ENCODE measurements around the gene HAPSTR1. TPM values are rescaled to one million over a fixed set of nuclear protein-coding genes. Genes with fewer than 3 reads are reported as not detected.
"Not testable (repeated sequence)": the region's sequence is repeated elsewhere in the genome, so short reads cannot be mapped to it uniquely, and the experiment has no call there.

The HAPSTR1 gene
- total RNA-seq, 1 donor from 2014 or later = 80.1 TPM

DNA sequence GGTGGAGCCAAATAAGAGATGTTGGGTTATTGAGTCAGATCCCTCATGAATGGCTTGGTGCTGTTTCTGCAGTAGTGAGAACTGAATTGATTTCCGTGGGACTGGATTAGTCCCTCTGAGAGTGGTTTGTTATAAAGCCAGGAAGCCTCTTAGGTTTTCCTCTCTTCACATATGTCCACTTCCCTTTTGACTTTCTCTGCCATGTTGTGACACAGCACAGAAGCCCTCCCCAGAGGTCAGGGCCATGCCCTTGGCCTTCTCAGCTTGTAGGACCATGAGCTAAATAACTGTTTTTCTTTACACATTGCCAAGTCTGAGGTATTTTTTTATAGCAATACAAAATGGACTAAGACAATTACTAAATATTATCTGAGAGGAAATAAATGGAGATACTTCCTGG is 10.3 kb upstream of the HAPSTR1 start:
- Mint-ChIP-seq H3K36me3 (ENCODE audit: low read depth) (peaks cover 2% of the 10 kb centered on the region), H3K27ac (ENCODE audit: unreplicated experiment) (no peak overlapping the region), H3K4me3 (no peak overlapping the region), H3K27me3 (ENCODE audit: low read depth) (no peaks in the 10 kb centered on the region), H3K9me3 (peaks cover 11% of the 10 kb centered on the region), H3K4me1 (no peaks in the 10 kb centered on the region)
- TF ChIP-seq, protein P1, sequence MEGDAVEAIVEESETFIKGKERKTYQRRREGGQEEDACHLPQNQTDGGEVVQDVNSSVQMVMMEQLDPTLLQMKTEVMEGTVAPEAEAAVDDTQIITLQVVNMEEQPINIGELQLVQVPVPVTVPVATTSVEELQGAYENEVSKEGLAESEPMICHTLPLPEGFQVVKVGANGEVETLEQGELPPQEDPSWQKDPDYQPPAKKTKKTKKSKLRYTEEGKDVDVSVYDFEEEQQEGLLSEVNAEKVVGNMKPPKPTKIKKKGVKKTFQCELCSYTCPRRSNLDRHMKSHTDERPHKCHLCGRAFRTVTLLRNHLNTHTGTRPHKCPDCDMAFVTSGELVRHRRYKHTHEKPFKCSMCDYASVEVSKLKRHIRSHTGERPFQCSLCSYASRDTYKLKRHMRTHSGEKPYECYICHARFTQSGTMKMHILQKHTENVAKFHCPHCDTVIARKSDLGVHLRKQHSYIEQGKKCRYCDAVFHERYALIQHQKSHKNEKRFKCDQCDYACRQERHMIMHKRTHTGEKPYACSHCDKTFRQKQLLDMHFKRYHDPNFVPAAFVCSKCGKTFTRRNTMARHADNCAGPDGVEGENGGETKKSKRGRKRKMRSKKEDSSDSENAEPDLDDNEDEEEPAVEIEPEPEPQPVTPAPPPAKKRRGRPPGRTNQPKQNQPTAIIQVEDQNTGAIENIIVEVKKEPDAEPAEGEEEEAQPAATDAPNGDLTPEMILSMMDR (conservative IDR thresholded peaks at IDR 0.05) = no peak
- no peak for DNase-seq (ENCODE audit: low read depth, low spot score)

DNA sequence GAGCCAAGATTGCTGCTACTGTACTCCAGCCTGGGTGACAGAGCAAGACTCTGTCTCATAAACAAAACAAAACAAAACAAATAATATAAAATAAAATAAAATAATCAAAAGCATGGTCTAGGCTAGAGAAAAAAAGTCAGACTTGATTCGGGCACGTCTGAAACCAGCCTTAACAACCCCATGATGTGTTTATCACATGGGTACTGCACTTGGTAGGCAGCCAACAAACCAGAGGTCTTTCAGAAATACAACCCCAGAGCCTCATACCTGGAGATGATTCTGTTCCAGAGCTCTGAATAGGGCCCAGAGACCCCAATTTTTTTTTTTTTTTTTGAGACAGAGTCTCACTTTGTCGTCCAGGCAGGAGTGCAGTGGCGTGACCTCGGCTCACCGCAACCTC is 9.6 kb upstream of the HAPSTR1 start:
- H3K4me3 Mint-ChIP-seq = no peak overlapping the region
- DNase-seq (ENCODE audit: low read depth, low spot score) = no peak
- no peak overlapping the region for H3K27ac Mint-ChIP-seq (ENCODE audit: unreplicated experiment)
- TF ChIP-seq, protein P1 (conservative IDR thresholded peaks at IDR 0.05) = no peak
- H3K36me3 Mint-ChIP-seq (ENCODE audit: low read depth) = peaks cover 2% of the 10 kb centered on the region
- no peaks in the 10 kb centered on the region for H3K27me3 Mint-ChIP-seq (ENCODE audit: low read depth)
- H3K4me1 Mint-ChIP-seq = no peaks in the 10 kb centered on the region
- peaks cover 11% of the 10 kb centered on the region for H3K9me3 Mint-ChIP-seq

DNA sequence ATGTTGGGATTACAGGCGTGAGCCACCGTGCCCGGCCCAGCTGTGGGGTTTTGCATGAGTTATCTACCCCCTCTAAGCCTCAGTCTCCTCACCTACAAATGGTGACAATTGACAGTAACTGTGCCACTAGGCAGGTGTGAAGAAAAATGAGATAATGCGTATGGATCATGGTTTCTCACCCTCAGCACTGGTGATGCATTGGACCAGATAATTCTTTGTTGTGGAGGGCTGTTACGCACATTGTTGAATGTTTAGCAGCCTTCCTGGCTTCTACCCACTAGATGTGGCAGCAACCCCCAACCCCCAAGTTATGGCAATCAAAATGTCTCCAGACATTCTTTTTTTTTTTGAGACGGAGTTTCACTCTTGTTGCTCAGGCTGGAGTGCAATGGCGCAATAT is 9.0 kb upstream of the HAPSTR1 start:
- no peak overlapping the region for H3K4me3 Mint-ChIP-seq
- H3K27me3 Mint-ChIP-seq (ENCODE audit: low read depth) = no peaks in the 10 kb centered on the region
- H3K36me3 Mint-ChIP-seq (ENCODE audit: low read depth) = peaks cover 2% of the 10 kb centered on the region
- no peaks in the 10 kb centered on the region for H3K4me1 Mint-ChIP-seq
- TF ChIP-seq, protein P1 (conservative IDR thresholded peaks at IDR 0.05) = no peak
- no peak overlapping the region for H3K27ac Mint-ChIP-seq (ENCODE audit: unreplicated experiment)
- peaks cover 11% of the 10 kb centered on the region for H3K9me3 Mint-ChIP-seq
- no peak for DNase-seq (ENCODE audit: low read depth, low spot score)

DNA sequence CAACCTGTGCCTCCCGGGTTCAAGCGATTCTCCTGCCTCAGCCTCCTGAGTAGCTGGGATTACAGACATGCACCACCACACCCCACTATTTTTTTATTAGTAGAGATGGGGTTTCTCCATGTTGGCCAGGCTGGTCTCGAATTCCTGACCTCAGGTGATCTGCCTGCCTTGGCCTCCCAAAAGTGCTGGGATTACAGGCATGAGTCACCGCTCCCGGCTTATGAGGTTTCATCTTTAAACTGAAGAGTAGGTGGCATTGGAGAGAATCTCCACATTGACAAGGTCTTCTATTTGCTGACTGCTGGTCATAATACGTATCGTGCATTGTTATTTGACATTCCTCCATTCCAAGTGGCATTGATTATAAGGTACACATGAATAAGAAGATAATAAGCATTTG is 3.7 kb upstream of the HAPSTR1 start:
- H3K36me3 Mint-ChIP-seq (ENCODE audit: low read depth); H3K27me3 Mint-ChIP-seq (ENCODE audit: low read depth); DNase-seq (ENCODE audit: low read depth, low spot score); H3K27ac Mint-ChIP-seq (ENCODE audit: unreplicated experiment); H3K9me3 Mint-ChIP-seq: not testable (repeated sequence)
- Mint-ChIP-seq H3K4me3 (peak overlapping the region; percentile 54), H3K4me1 (peaks cover 11% of the 10 kb centered on the region)

DNA sequence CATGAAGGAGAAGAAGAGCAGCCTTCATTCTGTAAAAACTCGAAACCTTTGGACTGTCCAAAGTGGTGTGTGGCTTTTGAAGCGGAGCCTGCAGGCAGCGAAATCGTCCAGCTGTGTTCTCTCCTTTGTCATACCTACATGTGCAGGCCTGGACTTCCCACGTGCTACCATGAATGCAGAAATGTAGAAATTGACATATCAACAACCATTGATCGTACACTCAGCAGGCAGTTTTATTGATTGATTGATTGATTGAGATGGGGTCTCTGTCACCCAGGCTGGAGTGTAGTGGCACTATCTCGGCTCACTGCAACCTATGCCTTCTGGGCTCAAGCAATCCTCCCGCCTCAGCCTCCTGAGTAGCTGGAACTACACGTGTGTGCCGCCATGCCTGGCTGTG is 2.6 kb upstream of the HAPSTR1 start:
- H3K4me3 Mint-ChIP-seq = peak overlapping the region; percentile 63
- H3K4me1 Mint-ChIP-seq = peaks cover 19% of the 10 kb centered on the region
- no peak for DNase-seq (ENCODE audit: low read depth, low spot score)
- TF ChIP-seq, protein P1 (conservative IDR thresholded peaks at IDR 0.05) = no peak
- peaks cover 3% of the 10 kb centered on the region for H3K27me3 Mint-ChIP-seq (ENCODE audit: low read depth)
- no peaks in the 10 kb centered on the region for H3K9me3 Mint-ChIP-seq
- peaks cover 10% of the 10 kb centered on the region for H3K36me3 Mint-ChIP-seq (ENCODE audit: low read depth)
- H3K27ac Mint-ChIP-seq (ENCODE audit: unreplicated experiment) = no peak overlapping the region

DNA sequence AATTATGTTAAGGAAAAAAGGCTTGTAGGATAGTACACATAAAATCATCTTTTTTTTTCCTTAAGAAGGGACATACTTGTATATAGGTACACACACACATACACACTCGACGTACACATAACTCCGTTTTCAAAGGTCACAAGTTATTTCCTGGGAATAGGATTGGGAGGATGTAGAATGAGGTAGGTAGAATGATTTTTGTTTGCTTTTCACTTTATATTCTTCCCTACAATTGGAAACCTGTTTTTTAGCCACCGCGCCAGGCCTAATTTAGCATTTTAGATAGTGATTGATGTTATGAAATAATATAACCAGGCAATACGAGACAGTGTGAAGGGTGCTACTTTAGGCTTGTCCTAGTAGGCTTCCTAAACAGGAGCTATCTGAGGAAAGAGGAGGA is 1.8 kb upstream of the HAPSTR1 start:
- no peaks in the 10 kb centered on the region for H3K9me3 Mint-ChIP-seq
- peaks cover 3% of the 10 kb centered on the region for H3K27me3 Mint-ChIP-seq (ENCODE audit: low read depth)
- H3K4me1 Mint-ChIP-seq = peaks cover 26% of the 10 kb centered on the region
- peak overlapping the region; percentile 88 for H3K4me3 Mint-ChIP-seq
- H3K36me3 Mint-ChIP-seq (ENCODE audit: low read depth) = peaks cover 10% of the 10 kb centered on the region
- TF ChIP-seq, protein P1 (conservative IDR thresholded peaks at IDR 0.05) = no peak
- peak overlapping the region; percentile 24 for H3K27ac Mint-ChIP-seq (ENCODE audit: unreplicated experiment)
- no peak for DNase-seq (ENCODE audit: low read depth, low spot score)

Measured in neural crest cell (in vitro differentiated cells).